GM23338 (cell line): ENCODE data around the gene PDYN. TPM values are rescaled to one million over a fixed set of nuclear protein-coding genes. Genes with fewer than 3 reads are reported as not detected.

Experiments
- ATAC-seq: fragments of 200-7000 bp; cut with Tn5 transposase; 3 replicates; pipeline ENCODE4 v1.9.1; 2020
- DNase-seq: peaks from one replicate; pipeline ENCODE4 v3.0.0-alpha.2; 2015; ENCODE audit warnings: low spot score
- H2AFZ ChIP-seq: fragments of 200-600 bp; sonication (generic); 2 replicates; pipeline ENCODE4 v1.8.0; 2016; ENCODE audit warnings: antibody characterized with exemption, mild to moderate bottlenecking, moderate library complexity
- H3F3A ChIP-seq: fragments of 200-600 bp; sonication (generic); replicated peaks from 2 replicates; pipeline ENCODE4 v1.8.0; 2017; ENCODE audit warnings: antibody characterized with exemption, mixed run types, low read depth
- H3K27ac ChIP-seq: fragments of 200-600 bp; sonication (generic); 2 replicates; pipeline ENCODE4 v1.6.1; 2016; ENCODE audit warnings: low read depth
- H3K27me3 ChIP-seq: fragments of 200-600 bp; sonication (generic); 2 replicates; pipeline ENCODE4 v1.8.0; 2016; ENCODE audit warnings: mild to moderate bottlenecking, mixed run types, moderate library complexity; ENCODE audit not compliant: insufficient read depth
- H3K36me3 ChIP-seq: fragments of 200-600 bp; sonication (generic); 2 replicates; pipeline ENCODE4 v1.8.0; 2016; ENCODE audit warnings: mild to moderate bottlenecking; ENCODE audit not compliant: insufficient read depth
- H3K4me1 ChIP-seq: fragments of 200-600 bp; sonication (generic); 2 replicates; pipeline ENCODE4 v1.8.0; 2016; ENCODE audit warnings: mild to moderate bottlenecking, moderate library complexity; ENCODE audit not compliant: insufficient read depth
- H3K4me2 ChIP-seq: fragments of 200-600 bp; sonication (generic); 2 replicates; pipeline ENCODE4 v1.7.1; 2017; ENCODE audit warnings: mixed run types
- H3K4me3 ChIP-seq: fragments of 200-600 bp; sonication (generic); 2 replicates; pipeline ENCODE4 v1.6.1; 2016; ENCODE audit warnings: mixed run types
- H3K79me2 ChIP-seq: fragments of 200-600 bp; sonication (generic); replicated peaks from 2 replicates; pipeline ENCODE4 v1.8.0; 2017; ENCODE audit warnings: mild to moderate bottlenecking; ENCODE audit not compliant: insufficient read depth
- H3K9me2 ChIP-seq: fragments of 200-600 bp; sonication (generic); 2 replicates; pipeline ENCODE4 v1.8.0; 2017; ENCODE audit not compliant: insufficient read depth
- H4K20me1 ChIP-seq: fragments of 200-600 bp; sonication (generic); replicated peaks from 2 replicates; pipeline ENCODE4 v1.8.0; 2017; ENCODE audit warnings: mild to moderate bottlenecking; ENCODE audit not compliant: insufficient read depth
- H3K27ac Mint-ChIP-seq: 2 replicates; pipeline ENCODE4 v1.8.0; 2020; ENCODE audit warnings: inconsistent platforms, mild to moderate bottlenecking, moderate library complexity, mixed read lengths
- H3K27me3 Mint-ChIP-seq: 3 replicates; pipeline ENCODE4 v1.8.0; 2022; ENCODE audit warnings: low read depth, mild to moderate bottlenecking, moderate library complexity, mixed read lengths, inconsistent platforms; ENCODE audit not compliant: insufficient read depth, poor library complexity
- H3K36me3 Mint-ChIP-seq: 3 replicates; pipeline ENCODE4 v1.8.0; 2021; ENCODE audit warnings: low read depth, mild to moderate bottlenecking, inconsistent platforms, moderate library complexity, mixed read lengths
- H3K4me1 Mint-ChIP-seq: 3 replicates; pipeline ENCODE4 v1.8.0; 2020; ENCODE audit warnings: mild to moderate bottlenecking, inconsistent platforms, mixed read lengths
- H3K4me3 Mint-ChIP-seq: 3 replicates; pipeline ENCODE4 v1.8.0; 2021; ENCODE audit warnings: moderate library complexity, mild to moderate bottlenecking, inconsistent platforms, mixed read lengths
- H3K9me3 Mint-ChIP-seq: 3 replicates; pipeline ENCODE4 v1.8.0; 2020; ENCODE audit warnings: moderate library complexity, mild to moderate bottlenecking, inconsistent platforms, mixed read lengths
- EZH2 ChIP-seq: fragments of 200-600 bp; sonication (generic); IDR thresholded peaks from one replicate; pipeline ENCODE4 v1.8.0; 2017; ENCODE audit warnings: antibody characterized with exemption, mild to moderate bottlenecking, low read depth; ENCODE audit not compliant: unreplicated experiment
- EZH2phosphoT487 ChIP-seq: fragments of 200-600 bp; sonication (generic); IDR thresholded peaks from one replicate; pipeline ENCODE4 v1.8.1; 2018; ENCODE audit warnings: antibody characterized with exemption; ENCODE audit not compliant: unreplicated experiment
- POLR2AphosphoS5 ChIP-seq: IDR thresholded peaks from 2 replicates; pipeline ENCODE4 v1.6.1; 2016; ENCODE audit warnings: antibody characterized with exemption, low read depth
- ZNF114 ChIP-seq: fragments of 250-450 bp; sonication (Bioruptor Pico); IDR thresholded peaks from 2 replicates; pipeline ENCODE4 v1.5.0; 2020; ENCODE audit warnings: mild to moderate bottlenecking, moderate library complexity
- ZNF331 ChIP-seq: fragments of 250-450 bp; sonication (Bioruptor Pico); IDR thresholded peaks from 2 replicates; pipeline ENCODE4 v1.5.0; 2020; ENCODE audit warnings: low read depth, mild to moderate bottlenecking, moderate library complexity
- polyA plus RNA-seq: library from polyadenylated mRNA; unstranded; fragments of >200 nt; fragmentation: Nextera tagmentation; extraction: Ambion mirVana; gene quantifications from 2 replicates; pipeline ENCODE4 v1.2.1, GENCODE V29; 2016
- total RNA-seq: library from RNA; depleted of rRNA; stranded (reverse); fragments of >200 nt; shearing (Covaris generic); gene quantifications from 2 replicates; pipeline ENCODE4 v1.2.3, GENCODE V29; 2014
- TF ChIP-seq, protein P1 (sequence below), 2 experiments: fragments of 200-600 bp in 1 of 2; sonication (generic) in 1 of 2; conservative IDR thresholded peaks; 2 replicates each; pipeline versions ENCODE4 v1.5.1 to v1.6.1; 2016 to 2017; ENCODE audit warnings: antibody characterized with exemption in 2 of 2, low read depth in 2 of 2, mild to moderate bottlenecking in 2 of 2, moderate library complexity in 1 of 2
- TF ChIP-seq, protein P2 (sequence below): IDR thresholded peaks from 2 replicates; pipeline ENCODE4 v1.6.1; 2016; ENCODE audit warnings: antibody characterized with exemption

The PDYN gene
- total and polyA plus RNA-seq, 2 experiments from 2014 or later, result 0.21 to 0.24 TPM

DNA sequence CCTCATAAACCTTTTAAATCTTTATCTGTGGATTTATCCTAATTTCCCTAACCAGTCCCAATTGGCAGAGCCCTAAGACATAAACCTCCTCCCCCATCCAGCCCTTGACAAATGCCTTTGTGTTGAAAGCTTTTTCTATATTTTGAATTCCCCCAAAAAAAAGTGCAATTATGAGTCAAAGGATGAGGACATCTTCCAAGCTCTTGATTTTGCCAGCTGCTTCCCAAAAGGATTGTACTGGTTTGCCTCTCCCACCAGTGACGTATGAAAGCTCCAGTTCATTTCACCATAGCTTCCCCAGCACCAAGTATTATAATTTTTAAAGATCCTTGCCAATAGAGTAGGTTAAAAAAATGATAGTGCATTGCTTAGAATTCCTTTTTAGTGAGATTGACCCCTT is 59.7 kb downstream of the PDYN start (continued):
- TF ChIP-seq EZH2phosphoT487, result no peak
- TF ChIP-seq, protein P1, sequence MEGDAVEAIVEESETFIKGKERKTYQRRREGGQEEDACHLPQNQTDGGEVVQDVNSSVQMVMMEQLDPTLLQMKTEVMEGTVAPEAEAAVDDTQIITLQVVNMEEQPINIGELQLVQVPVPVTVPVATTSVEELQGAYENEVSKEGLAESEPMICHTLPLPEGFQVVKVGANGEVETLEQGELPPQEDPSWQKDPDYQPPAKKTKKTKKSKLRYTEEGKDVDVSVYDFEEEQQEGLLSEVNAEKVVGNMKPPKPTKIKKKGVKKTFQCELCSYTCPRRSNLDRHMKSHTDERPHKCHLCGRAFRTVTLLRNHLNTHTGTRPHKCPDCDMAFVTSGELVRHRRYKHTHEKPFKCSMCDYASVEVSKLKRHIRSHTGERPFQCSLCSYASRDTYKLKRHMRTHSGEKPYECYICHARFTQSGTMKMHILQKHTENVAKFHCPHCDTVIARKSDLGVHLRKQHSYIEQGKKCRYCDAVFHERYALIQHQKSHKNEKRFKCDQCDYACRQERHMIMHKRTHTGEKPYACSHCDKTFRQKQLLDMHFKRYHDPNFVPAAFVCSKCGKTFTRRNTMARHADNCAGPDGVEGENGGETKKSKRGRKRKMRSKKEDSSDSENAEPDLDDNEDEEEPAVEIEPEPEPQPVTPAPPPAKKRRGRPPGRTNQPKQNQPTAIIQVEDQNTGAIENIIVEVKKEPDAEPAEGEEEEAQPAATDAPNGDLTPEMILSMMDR (conservative IDR thresholded peaks at IDR 0.05; ENCODE audit: low read depth in 2 of 2), result no peak
- TF ChIP-seq EZH2, result no peak
- TF ChIP-seq, protein P2, sequence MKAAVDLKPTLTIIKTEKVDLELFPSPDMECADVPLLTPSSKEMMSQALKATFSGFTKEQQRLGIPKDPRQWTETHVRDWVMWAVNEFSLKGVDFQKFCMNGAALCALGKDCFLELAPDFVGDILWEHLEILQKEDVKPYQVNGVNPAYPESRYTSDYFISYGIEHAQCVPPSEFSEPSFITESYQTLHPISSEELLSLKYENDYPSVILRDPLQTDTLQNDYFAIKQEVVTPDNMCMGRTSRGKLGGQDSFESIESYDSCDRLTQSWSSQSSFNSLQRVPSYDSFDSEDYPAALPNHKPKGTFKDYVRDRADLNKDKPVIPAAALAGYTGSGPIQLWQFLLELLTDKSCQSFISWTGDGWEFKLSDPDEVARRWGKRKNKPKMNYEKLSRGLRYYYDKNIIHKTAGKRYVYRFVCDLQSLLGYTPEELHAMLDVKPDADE, result no peak

DNA sequence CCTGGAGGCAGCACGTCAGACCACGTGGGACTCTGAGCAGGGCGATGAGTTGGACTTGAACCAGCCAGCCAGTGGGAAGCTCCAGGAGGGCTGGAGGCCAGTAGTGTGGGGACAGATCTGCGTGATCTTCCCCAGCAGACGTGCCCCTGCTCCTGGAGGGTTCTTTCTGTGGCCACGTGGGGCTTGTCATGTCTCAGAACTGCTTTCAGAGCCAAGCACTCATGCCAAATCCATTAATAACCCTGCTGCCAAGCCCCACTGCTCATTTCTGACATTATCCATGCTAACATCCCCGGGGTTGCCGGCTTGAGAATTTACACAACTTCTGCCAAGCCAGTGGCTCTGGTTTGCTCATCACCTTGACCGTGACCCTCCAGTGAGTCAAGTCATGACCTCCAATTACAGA is 60.4 kb downstream of the PDYN start:
- H3K4me3 ChIP-seq, result no peak overlapping the region
- ATAC-seq, result no peak
- no peaks in the 10 kb centered on the region for H3K27me3 ChIP-seq
- H3K27me3 Mint-ChIP-seq, result peaks cover 8% of the 10 kb centered on the region
- H3K4me1 ChIP-seq, result 0 out of 2 replicates have a peak, but pooled peaks cover under 1% of the 10 kb centered on the region
- H3K36me3 ChIP-seq, result no peaks in the 10 kb centered on the region
- peaks cover 3% of the 10 kb centered on the region; the same call in 1 of the 3 replicates for H3K36me3 Mint-ChIP-seq
- no peak overlapping the region for H3K4me2 ChIP-seq
- H2AFZ ChIP-seq, result no peak overlapping the region
- H3K79me2 ChIP-seq, result no peaks in the 10 kb centered on the region
- H3K4me3 Mint-ChIP-seq, result no peak overlapping the region
- no peaks in the 10 kb centered on the region for H3K9me3 Mint-ChIP-seq
- peaks cover 12% of the 10 kb centered on the region for H3K4me1 Mint-ChIP-seq
- H3K27ac Mint-ChIP-seq, result no peak overlapping the region
- no peaks in the 10 kb centered on the region for H4K20me1 ChIP-seq
- DNase-seq, result no peak
- no peaks in the 10 kb centered on the region for H3F3A ChIP-seq
- no peak overlapping the region for H3K27ac ChIP-seq
- TF ChIP-seq, protein P2, result no peak
- no peaks in the 10 kb centered on the region for H3K9me2 ChIP-seq

DNA sequence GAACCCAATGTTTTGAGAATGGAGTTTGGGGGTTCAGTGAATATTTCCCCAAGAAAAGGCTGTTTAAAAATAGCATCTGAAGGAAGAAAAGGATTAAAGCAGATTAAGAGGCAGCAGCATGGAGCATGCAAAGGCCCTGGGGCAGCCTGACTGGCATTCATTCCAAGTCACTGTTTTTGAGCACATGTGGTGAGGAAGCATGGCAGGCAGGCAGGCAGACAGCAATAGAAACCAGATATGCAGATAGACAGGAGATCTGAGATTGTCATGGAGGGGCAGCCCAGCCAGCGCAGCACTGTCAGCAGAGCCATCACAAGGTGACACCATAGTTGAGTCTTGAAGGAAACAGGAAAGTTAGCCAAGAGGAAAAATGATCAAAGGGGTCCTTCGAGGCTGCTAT is 60.9 kb downstream of the PDYN start:
- DNase-seq, result no peak
- ATAC-seq, result no peak
- Histone ChIP-seq H2AFZ (no peak overlapping the region), H3K27ac (no peak overlapping the region), H3K4me1 (peaks cover 5% of the 10 kb centered on the region), H3K4me3 (no peak overlapping the region), H3K9me2 (no peaks in the 10 kb centered on the region), H3K27me3 (no peaks in the 10 kb centered on the region), H3K4me2 (no peak overlapping the region), H4K20me1 (no peaks in the 10 kb centered on the region), H3K79me2 (no peaks in the 10 kb centered on the region), H3F3A (no peaks in the 10 kb centered on the region), H3K36me3 (no peaks in the 10 kb centered on the region)
- Mint-ChIP-seq H3K9me3 (no peaks in the 10 kb centered on the region), H3K27ac (no peak overlapping the region), H3K27me3 (peaks cover 8% of the 10 kb centered on the region), H3K4me3 (no peak overlapping the region), H3K36me3 (peaks cover under 1% of the 10 kb centered on the region; the same call in 1 of the 3 replicates), H3K4me1 (peaks cover 15% of the 10 kb centered on the region)
- TF ChIP-seq POLR2AphosphoS5 (no peak), ZNF331 (no peak), EZH2phosphoT487 (no peak), ZNF114 (CRISPR knock-in tag) (no peak)
- TF ChIP-seq, protein P1 (conservative IDR thresholded peaks at IDR 0.05; ENCODE audit: low read depth in 2 of 2), result no peak
- TF ChIP-seq, protein P2, result no peak
